HEK293 (cell line): Measurements from ENCODE around the gene POTEJ.
"Not testable (repeated sequence)": the region's sequence is repeated elsewhere in the genome, so short reads cannot be mapped to it uniquely, and the experiment has no call there.

ENCODE experiments used
- SP7 ChIP-seq: fragments of 450-650 bp; formaldehyde crosslinking; IDR thresholded peaks from 2 replicates; pipeline ENCODE4 v1.5.1; 2016; ENCODE audit warnings: missing biosample characterization, missing genetic modification characterization
- ZNF704 ChIP-seq: fragments of 450-650 bp; formaldehyde crosslinking; IDR thresholded peaks from 2 replicates; pipeline ENCODE4 v1.5.1; 2016; ENCODE audit warnings: missing biosample characterization, missing genetic modification characterization
- ZSCAN16 ChIP-seq: fragments of 450-650 bp; formaldehyde crosslinking; IDR thresholded peaks from 2 replicates; pipeline ENCODE4 v1.5.1; 2016; ENCODE audit warnings: missing biosample characterization, missing genetic modification characterization

GRCh38 chr2:130597994-130598393 lies 13.2 kb upstream of the POTEJ start:
- not testable (repeated sequence) for TF ChIP-seq ZNF704; ZSCAN16 (tag by site-specific recombination); SP7 (tag by site-specific recombination)
